Hepatocyte (in vitro differentiated cells): Measurements from ENCODE around the gene PLD3. TPM values are rescaled to one million over a fixed set of nuclear protein-coding genes. Genes with fewer than 3 reads are reported as not detected.

ENCODE experiments used
- DNase-seq: peaks from one replicate; pipeline ENCODE4 v3.0.0-alpha.2; 2016; ENCODE audit warnings: low spot score
- H2AFZ ChIP-seq: fragments of 200-600 bp; sonication (generic); 2 replicates; pipeline ENCODE4 v1.6.0; 2016; ENCODE audit warnings: antibody characterized with exemption, mild to moderate bottlenecking
- H3K27ac ChIP-seq: fragments of 200-600 bp; sonication (generic); 2 replicates; pipeline ENCODE4 v1.5.1; 2016; ENCODE audit warnings: mild to moderate bottlenecking
- H3K27me3 ChIP-seq: fragments of 200-600 bp; sonication (generic); 2 replicates; pipeline ENCODE4 v1.6.1; 2016
- H3K36me3 ChIP-seq: fragments of 200-600 bp; sonication (generic); replicated peaks from 2 replicates; pipeline ENCODE4 v1.5.1; 2016; ENCODE audit warnings: low read depth; ENCODE audit not compliant: insufficient read depth
- H3K4me1 ChIP-seq: fragments of 200-600 bp; sonication (generic); 2 replicates; pipeline ENCODE4 v1.5.1; 2016; ENCODE audit warnings: mild to moderate bottlenecking, moderate library complexity; ENCODE audit not compliant: insufficient read depth
- H3K4me2 ChIP-seq: fragments of 200-600 bp; sonication (generic); 2 replicates; pipeline ENCODE4 v1.6.0; 2016
- H3K4me3 ChIP-seq: fragments of 200-600 bp; sonication (generic); 2 replicates; pipeline ENCODE4 v1.5.1; 2016; ENCODE audit warnings: mild to moderate bottlenecking
- H3K79me2 ChIP-seq: fragments of 200-600 bp; sonication (generic); 2 replicates; pipeline ENCODE4 v1.6.0; 2017; ENCODE audit warnings: mild to moderate bottlenecking
- H3K9me2 ChIP-seq: fragments of 200-600 bp; sonication (generic); replicated peaks from 2 replicates; pipeline ENCODE4 v1.6.0; 2017; ENCODE audit warnings: mild to moderate bottlenecking; ENCODE audit not compliant: insufficient read depth
- H3K9me3 ChIP-seq: fragments of 200-600 bp; sonication (generic); 2 replicates; pipeline ENCODE4 v1.5.1; 2016; ENCODE audit warnings: low read depth, mild to moderate bottlenecking
- H4K20me1 ChIP-seq: fragments of 200-600 bp; sonication (generic); 2 replicates; pipeline ENCODE4 v1.6.0; 2016; ENCODE audit warnings: mild to moderate bottlenecking; ENCODE audit not compliant: insufficient read depth, poor library complexity, severe bottlenecking
- CTCF ChIP-seq: fragments of 200-600 bp; sonication (generic); IDR thresholded peaks from 2 replicates; pipeline ENCODE4 v1.5.1; 2016; ENCODE audit warnings: antibody characterized with exemption, mild to moderate bottlenecking; ENCODE audit not compliant: poor library complexity
- EZH2 ChIP-seq: fragments of 200-600 bp; sonication (generic); IDR thresholded peaks from 2 replicates; pipeline ENCODE4 v1.6.1; 2016; ENCODE audit warnings: antibody characterized with exemption, mild to moderate bottlenecking, borderline replicate concordance
- EZH2phosphoT487 ChIP-seq: fragments of 200-600 bp; sonication (generic); IDR thresholded peaks from one replicate; pipeline ENCODE4 v1.6.1; 2018; ENCODE audit warnings: antibody characterized with exemption, mild to moderate bottlenecking, low read depth, moderate library complexity; ENCODE audit not compliant: unreplicated experiment, severe bottlenecking
- WGBS: methylation state at CpG from one replicate; pipeline ENCODE4 v1.1.6; 2016; ENCODE audit warnings: low lambda C conversion rate; ENCODE audit errors: missing lambda C conversion rate; 5-methylcytosine and 5-hydroxymethylcytosine counted together
- polyA plus RNA-seq: library from polyadenylated mRNA; unstranded; fragments of >200 nt; fragmentation: Nextera tagmentation; extraction: Ambion mirVana; gene quantifications from 2 replicates; pipeline ENCODE4 v1.2.1, GENCODE V29; 2016
- total RNA-seq: library from RNA; depleted of rRNA; stranded (reverse); fragments of >200 nt; gene quantifications from 2 replicates; pipeline ENCODE4 v1.2.3, GENCODE V29; 2014

The PLD3 gene
- total and polyA plus RNA-seq, 2 experiments from 2014 or later, result 805 to 1,297 TPM

- Histone ChIP-seq H2AFZ (no peak overlapping the region), H3K4me1 (peaks cover 11% of the 10 kb centered on the region), H3K4me2 (no peak overlapping the region), H3K79me2 (no peaks in the 10 kb centered on the region), H3K27me3 (no peaks in the 10 kb centered on the region), H4K20me1 (no peaks in the 10 kb centered on the region), H3K9me2 (no peaks in the 10 kb centered on the region), H3K4me3 (no peak overlapping the region), H3K27ac (no peak overlapping the region), H3K9me3 (no peaks in the 10 kb centered on the region), H3K36me3 (no peaks in the 10 kb centered on the region)
- DNase-seq, result no peak
- 85% methylated on average over 21 of the region's 21 CpGs for WGBS
- no peak for TF ChIP-seq EZH2phosphoT487
- TF ChIP-seq EZH2, result no peak
- TF ChIP-seq CTCF, result no peak
Measured at GRCh38 chr19:40414542-40415535, 66.3 kb downstream of the PLD3 start.

DNA sequence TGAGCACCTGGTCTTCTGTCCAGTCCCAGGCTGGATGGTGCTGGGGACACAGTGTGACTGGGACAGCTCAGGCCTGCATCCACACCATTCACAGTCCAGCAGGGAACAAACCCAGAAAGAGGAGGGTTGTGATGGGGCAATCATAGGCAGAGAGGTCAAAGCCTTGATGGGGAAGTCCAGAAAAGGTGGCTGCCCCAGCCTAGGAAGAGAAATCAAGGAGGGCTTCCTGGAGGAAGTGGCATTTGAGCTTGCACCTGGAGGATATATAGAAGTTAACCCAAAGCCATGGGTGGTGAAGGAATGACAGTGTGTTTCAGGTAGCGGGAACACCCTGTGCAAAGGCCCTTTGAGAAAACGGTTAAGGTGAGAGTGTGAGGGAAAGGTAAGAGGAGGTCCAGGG is 67.3 kb downstream of the PLD3 start:
- no peaks in the 10 kb centered on the region for H3K36me3 ChIP-seq
- no peaks in the 10 kb centered on the region for H4K20me1 ChIP-seq
- 93% methylated on average over 2 of the region's 2 CpGs for WGBS
- no peaks in the 10 kb centered on the region for H3K9me2 ChIP-seq
- TF ChIP-seq EZH2phosphoT487, result no peak
- no peak for TF ChIP-seq CTCF
- H3K9me3 ChIP-seq, result no peaks in the 10 kb centered on the region
- no peak overlapping the region for H3K4me2 ChIP-seq
- no peaks in the 10 kb centered on the region for H3K27me3 ChIP-seq
- H3K79me2 ChIP-seq, result no peaks in the 10 kb centered on the region
- DNase-seq, result no peak
- H3K4me3 ChIP-seq, result no peak overlapping the region
- no peak overlapping the region for H2AFZ ChIP-seq
- no peak overlapping the region for H3K27ac ChIP-seq
- H3K4me1 ChIP-seq, result peaks cover 15% of the 10 kb centered on the region

- Histone ChIP-seq H3K4me2 (no peak overlapping the region), H3K9me2 (no peaks in the 10 kb centered on the region), H3K27me3 (no peaks in the 10 kb centered on the region), H3K9me3 (no peaks in the 10 kb centered on the region), H3K4me1 (peaks cover 22% of the 10 kb centered on the region), H2AFZ (peak overlapping the region; percentile 51), H3K4me3 (no peak overlapping the region), H3K79me2 (peaks cover 3% of the 10 kb centered on the region), H3K27ac (peak overlapping the region; percentile 26), H4K20me1 (no peaks in the 10 kb centered on the region), H3K36me3 (no peaks in the 10 kb centered on the region)
- no peak for TF ChIP-seq EZH2
- TF ChIP-seq EZH2phosphoT487, result no peak
- TF ChIP-seq CTCF, result no peak
- DNase-seq, result no peak
- WGBS, result 62% methylated on average over 11 of the region's 16 CpGs
Measured at GRCh38 chr19:40416918-40417642, 68.6 kb downstream of the PLD3 start.
